Suprapubic skin (tissue), 4 donors: ENCODE results near the gene PANK3.
"Not testable (repeated sequence)": the region's sequence is repeated elsewhere in the genome, so short reads cannot be mapped to it uniquely, and the experiment has no call there.

Experiments
- CTCF ChIP-seq, 2 donors: fragments of 200-600 bp in 1 of 2; fragments of 450-650 bp in 1 of 2; sonication (generic) in 1 of 2; IDR thresholded peaks; one replicate each; pipeline ENCODE4 v1.5.1; 2016 to 2019; ENCODE audit warnings: antibody characterized with exemption in 2 of 2, mild to moderate bottlenecking in 1 of 2, moderate library complexity in 1 of 2
- EP300 ChIP-seq: sonication (generic); formaldehyde crosslinking; IDR thresholded peaks from one replicate; pipeline ENCODE4 v1.6.1; 2017; ENCODE audit warnings: antibody characterized with exemption
- POLR2AphosphoS5 ChIP-seq, 3 donors: sonication (generic); formaldehyde crosslinking; IDR thresholded peaks; one replicate each; pipeline ENCODE4 v1.6.1; 2017; ENCODE audit warnings: antibody characterized with exemption in 3 of 3

- TF ChIP-seq EP300; CTCF (IDR thresholded peaks at IDR 0.05); POLR2AphosphoS5 (IDR thresholded peaks at IDR 0.05): not testable (repeated sequence)
Observed at GRCh38 chr5:168573663-168574062, 5.5 kb downstream of the PANK3 start.
